Suprapubic skin (tissue), 4 donors: ENCODE results near the gene FKBP2. TPM values are rescaled to one million over a fixed set of nuclear protein-coding genes. Genes with fewer than 3 reads are reported as not detected.

ENCODE experiments used
- DNase-seq, 2 donors: peaks; one replicate each; pipeline ENCODE4 v3.0.0-alpha.2; 2019; ENCODE audit warnings: low spot score in 2 of 2
- H3K27ac ChIP-seq: fragments of 200-600 bp; sonication (generic); one replicate; pipeline ENCODE4 v1.5.1; 2019
- H3K27me3 ChIP-seq: fragments of 200-600 bp; sonication (generic); one replicate; pipeline ENCODE4 v1.5.1; 2019
- H3K36me3 ChIP-seq: fragments of 200-600 bp; sonication (generic); one replicate; pipeline ENCODE4 v1.5.1; 2019
- H3K4me1 ChIP-seq: fragments of 200-600 bp; sonication (generic); one replicate; pipeline ENCODE4 v1.5.1; 2019
- H3K4me3 ChIP-seq: fragments of 200-600 bp; sonication (generic); one replicate; pipeline ENCODE4 v1.5.1; 2019; ENCODE audit warnings: mild to moderate bottlenecking
- H3K9me3 ChIP-seq: fragments of 200-600 bp; sonication (generic); one replicate; pipeline ENCODE4 v1.5.1; 2019
- EP300 ChIP-seq: sonication (generic); formaldehyde crosslinking; IDR thresholded peaks from one replicate; pipeline ENCODE4 v1.6.1; 2017; ENCODE audit warnings: antibody characterized with exemption
- POLR2A ChIP-seq, 2 donors: fragments of 450-650 bp; IDR thresholded peaks; one replicate each; pipeline ENCODE4 v1.6.1; 2017; ENCODE audit warnings: antibody characterized with exemption in 2 of 2, mild to moderate bottlenecking in 2 of 2, moderate library complexity in 2 of 2
- POLR2AphosphoS5 ChIP-seq, 3 donors: sonication (generic); formaldehyde crosslinking; IDR thresholded peaks; one replicate each; pipeline ENCODE4 v1.6.1; 2017; ENCODE audit warnings: antibody characterized with exemption in 3 of 3
- WGBS: methylation state at CpG from one replicate; pipeline ENCODE4 v1.1.5; 2018; 5-methylcytosine and 5-hydroxymethylcytosine counted together
- total RNA-seq, 4 donors: library from RNA; depleted of rRNA; stranded (reverse); fragments of >200 nt; gene quantifications; one replicate each; pipeline ENCODE4 v1.1.0, GENCODE V29; 2016
- TF ChIP-seq, protein P1 (sequence below), 2 donors: fragments of 200-600 bp in 1 of 2; fragments of 450-650 bp in 1 of 2; sonication (generic) in 1 of 2; IDR thresholded peaks; one replicate each; pipeline ENCODE4 v1.5.1; 2016 to 2019; ENCODE audit warnings: antibody characterized with exemption in 2 of 2, mild to moderate bottlenecking in 1 of 2, moderate library complexity in 1 of 2

Gene FKBP2
- total RNA-seq, 4 donors from 2014 or later, result 43.9 to 64.7 (median 53.4) TPM

- no peak overlapping the region for H3K27ac ChIP-seq
- WGBS, result 81% methylated on average over 5 of the region's 17 CpGs
- DNase-seq, result no peak
- no peaks in the 10 kb centered on the region for H3K9me3 ChIP-seq
- H3K27me3 ChIP-seq, result no peaks in the 10 kb centered on the region
- no peak for TF ChIP-seq POLR2A (IDR thresholded peaks at IDR 0.05)
- TF ChIP-seq POLR2AphosphoS5 (IDR thresholded peaks at IDR 0.05), result no peak
- no peak for TF ChIP-seq EP300
- TF ChIP-seq, protein P1, sequence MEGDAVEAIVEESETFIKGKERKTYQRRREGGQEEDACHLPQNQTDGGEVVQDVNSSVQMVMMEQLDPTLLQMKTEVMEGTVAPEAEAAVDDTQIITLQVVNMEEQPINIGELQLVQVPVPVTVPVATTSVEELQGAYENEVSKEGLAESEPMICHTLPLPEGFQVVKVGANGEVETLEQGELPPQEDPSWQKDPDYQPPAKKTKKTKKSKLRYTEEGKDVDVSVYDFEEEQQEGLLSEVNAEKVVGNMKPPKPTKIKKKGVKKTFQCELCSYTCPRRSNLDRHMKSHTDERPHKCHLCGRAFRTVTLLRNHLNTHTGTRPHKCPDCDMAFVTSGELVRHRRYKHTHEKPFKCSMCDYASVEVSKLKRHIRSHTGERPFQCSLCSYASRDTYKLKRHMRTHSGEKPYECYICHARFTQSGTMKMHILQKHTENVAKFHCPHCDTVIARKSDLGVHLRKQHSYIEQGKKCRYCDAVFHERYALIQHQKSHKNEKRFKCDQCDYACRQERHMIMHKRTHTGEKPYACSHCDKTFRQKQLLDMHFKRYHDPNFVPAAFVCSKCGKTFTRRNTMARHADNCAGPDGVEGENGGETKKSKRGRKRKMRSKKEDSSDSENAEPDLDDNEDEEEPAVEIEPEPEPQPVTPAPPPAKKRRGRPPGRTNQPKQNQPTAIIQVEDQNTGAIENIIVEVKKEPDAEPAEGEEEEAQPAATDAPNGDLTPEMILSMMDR (IDR thresholded peaks at IDR 0.05), result no peak
- no peak overlapping the region for H3K4me3 ChIP-seq
- peaks cover 8% of the 10 kb centered on the region for H3K36me3 ChIP-seq
- H3K4me1 ChIP-seq, result peaks cover 22% of the 10 kb centered on the region
Observed at GRCh38 chr11:64220271-64220670, 20.6 kb upstream of the FKBP2 start.

DNA sequence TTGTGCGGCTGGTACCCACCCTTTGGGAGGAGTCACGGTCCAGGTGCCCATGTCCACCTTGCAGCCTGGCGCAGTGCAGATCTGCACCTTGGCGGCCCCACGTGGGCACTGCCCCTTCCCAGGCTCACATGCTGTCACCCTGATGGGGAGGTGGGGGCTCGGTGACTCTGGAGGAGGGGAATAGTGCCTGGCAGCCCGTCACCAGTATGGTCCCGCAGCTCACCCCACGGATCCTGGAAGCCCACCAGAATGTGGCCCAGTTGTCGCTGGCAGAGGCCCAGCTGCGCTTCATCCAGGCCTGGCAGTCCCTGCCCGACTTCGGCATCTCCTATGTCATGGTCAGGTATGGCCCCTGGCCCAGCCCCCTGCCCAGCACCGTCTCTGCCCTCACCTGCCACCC lies 20.1 kb upstream of the FKBP2 start:
- H3K4me3 ChIP-seq, result no peak overlapping the region
- no peaks in the 10 kb centered on the region for H3K9me3 ChIP-seq
- no peak overlapping the region for H3K27ac ChIP-seq
- no peaks in the 10 kb centered on the region for H3K27me3 ChIP-seq
- WGBS, result 82% methylated on average over 5 of the region's 14 CpGs
- no peak for DNase-seq
- TF ChIP-seq POLR2AphosphoS5 (IDR thresholded peaks at IDR 0.05) (no peak), EP300 (no peak), POLR2A (IDR thresholded peaks at IDR 0.05) (no peak)
- TF ChIP-seq, protein P1 (IDR thresholded peaks at IDR 0.05), result no peak
- H3K36me3 ChIP-seq, result peaks cover 8% of the 10 kb centered on the region
- peaks cover 27% of the 10 kb centered on the region for H3K4me1 ChIP-seq

DNA sequence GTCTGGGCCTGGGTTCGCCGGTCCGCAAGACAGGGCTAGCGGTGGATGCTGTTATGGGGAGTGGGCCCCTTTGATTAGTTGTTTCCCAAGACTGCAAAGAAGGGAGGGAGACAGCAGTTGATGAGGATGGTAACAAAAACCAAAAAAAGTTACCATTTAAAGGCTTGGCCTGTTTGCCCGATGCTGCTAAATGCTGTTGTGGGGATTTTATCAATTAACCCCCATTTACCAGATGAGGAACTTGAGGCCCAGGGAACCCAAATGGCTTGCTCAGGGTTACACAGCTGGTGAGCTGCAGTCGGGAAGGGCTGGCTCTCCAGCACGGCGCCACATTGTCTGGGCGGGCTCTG lies 18.3 kb upstream of the FKBP2 start:
- H3K4me3 ChIP-seq, result no peak overlapping the region
- peaks cover 8% of the 10 kb centered on the region for H3K36me3 ChIP-seq
- TF ChIP-seq, protein P1 (IDR thresholded peaks at IDR 0.05), result no peak
- no peak for TF ChIP-seq EP300
- TF ChIP-seq POLR2AphosphoS5 (IDR thresholded peaks at IDR 0.05), result no peak
- no peak for TF ChIP-seq POLR2A (IDR thresholded peaks at IDR 0.05)
- peaks cover 40% of the 10 kb centered on the region for H3K4me1 ChIP-seq
- H3K27me3 ChIP-seq, result no peaks in the 10 kb centered on the region
- H3K9me3 ChIP-seq, result no peaks in the 10 kb centered on the region
- no peak for DNase-seq
- WGBS, result 36% methylated on average over 6 of the region's 9 CpGs
- no peak overlapping the region for H3K27ac ChIP-seq

DNA sequence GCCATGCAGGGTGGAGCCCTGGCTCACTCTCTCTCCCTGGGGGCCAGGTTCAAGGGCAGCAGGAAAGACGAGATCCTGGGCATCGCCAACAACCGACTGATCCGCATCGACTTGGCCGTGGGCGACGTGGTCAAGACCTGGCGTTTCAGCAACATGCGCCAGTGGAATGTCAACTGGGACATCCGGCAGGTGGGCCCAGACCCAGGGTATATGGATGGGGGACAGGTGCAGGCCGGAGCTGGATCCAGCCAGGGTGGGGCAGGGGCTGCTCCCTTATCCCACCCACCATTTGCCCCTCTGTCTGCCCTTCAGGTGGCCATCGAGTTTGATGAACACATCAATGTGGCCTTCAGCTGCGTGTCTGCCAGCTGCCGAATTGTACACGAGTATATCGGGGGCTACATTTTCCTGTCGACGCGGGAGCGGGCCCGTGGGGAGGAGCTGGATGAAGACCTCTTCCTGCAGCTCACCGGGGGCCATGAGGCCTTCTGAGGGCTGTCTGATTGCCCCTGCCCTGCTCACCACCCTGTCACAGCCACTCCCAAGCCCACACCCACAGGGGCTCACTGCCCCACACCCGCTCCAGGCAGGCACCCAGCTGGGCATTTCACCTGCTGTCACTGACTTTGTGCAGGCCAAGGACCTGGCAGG lies 17.8 kb upstream of the FKBP2 start:
- H3K4me3 ChIP-seq, result no peak overlapping the region
- TF ChIP-seq POLR2A (IDR thresholded peaks at IDR 0.05) (no peak), EP300 (no peak), POLR2AphosphoS5 (IDR thresholded peaks at IDR 0.05) (no peak)
- TF ChIP-seq, protein P1 (IDR thresholded peaks at IDR 0.05), result no peak
- H3K4me1 ChIP-seq, result peaks cover 45% of the 10 kb centered on the region
- H3K9me3 ChIP-seq, result no peaks in the 10 kb centered on the region
- DNase-seq, result peak in 1 of 2 donors; percentile 66
- no peaks in the 10 kb centered on the region for H3K27me3 ChIP-seq
- H3K36me3 ChIP-seq, result peaks cover 8% of the 10 kb centered on the region
- no peak overlapping the region for H3K27ac ChIP-seq
- 72% methylated on average over 12 of the region's 24 CpGs for WGBS

DNA sequence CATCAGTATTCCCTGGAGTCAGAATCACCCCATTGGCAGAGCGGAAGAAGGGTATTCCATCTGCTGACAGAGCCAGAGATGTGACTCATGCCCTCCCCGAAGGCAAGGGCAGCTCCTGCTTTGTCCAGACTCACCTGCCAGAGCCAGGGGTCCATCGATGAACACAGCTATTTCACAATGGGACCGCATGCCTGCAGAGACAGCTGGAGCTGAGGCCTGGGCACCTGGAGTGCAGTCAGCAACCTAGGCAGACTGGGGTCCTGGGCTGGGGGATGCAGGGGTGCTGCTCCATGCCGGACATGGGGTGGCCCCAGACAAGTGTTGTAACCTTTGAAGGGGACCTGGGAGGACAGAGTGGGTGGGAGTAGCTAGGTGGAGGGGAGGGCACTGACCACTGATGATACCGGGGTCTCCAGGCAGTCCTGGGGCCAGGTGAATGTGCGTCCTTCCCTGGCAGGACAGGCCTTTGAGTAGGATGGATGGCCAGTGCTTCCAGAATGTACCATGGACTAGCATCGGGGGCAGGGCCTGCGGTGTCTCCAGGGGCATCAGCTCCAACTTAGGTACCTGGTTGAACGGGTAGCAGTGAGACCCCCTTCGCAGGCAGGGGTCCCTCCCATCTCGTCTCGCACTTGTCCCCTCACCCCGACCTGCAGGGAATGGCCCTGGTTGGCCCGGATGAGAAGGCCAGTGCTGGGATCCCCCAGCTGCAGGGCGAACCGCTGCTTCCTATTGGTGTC lies 16.6 kb upstream of the FKBP2 start:
- WGBS, result 87% methylated on average over 15 of the region's 17 CpGs
- H3K27ac ChIP-seq, result peak overlapping the region; percentile 89
- TF ChIP-seq, protein P1 (IDR thresholded peaks at IDR 0.05), result no peak
- no peak for TF ChIP-seq EP300
- no peak for TF ChIP-seq POLR2AphosphoS5 (IDR thresholded peaks at IDR 0.05)
- TF ChIP-seq POLR2A (IDR thresholded peaks at IDR 0.05), result no peak
- peaks cover 48% of the 10 kb centered on the region for H3K4me1 ChIP-seq
- no peaks in the 10 kb centered on the region for H3K9me3 ChIP-seq
- DNase-seq, result peak in 1 of 2 donors; percentile 66
- peaks cover 8% of the 10 kb centered on the region for H3K36me3 ChIP-seq
- H3K27me3 ChIP-seq, result no peaks in the 10 kb centered on the region
- H3K4me3 ChIP-seq, result no peak overlapping the region
